ENCODE data around the gene CD300LD. TPM values are rescaled to one million over a fixed set of nuclear protein-coding genes. Genes with fewer than 3 reads are reported as not detected.
A peak's percentile ranks its signal among the peaks of the same experiment; 100 is the strongest.

Gene CD300LD
- total RNA-seq = not detected

DNA sequence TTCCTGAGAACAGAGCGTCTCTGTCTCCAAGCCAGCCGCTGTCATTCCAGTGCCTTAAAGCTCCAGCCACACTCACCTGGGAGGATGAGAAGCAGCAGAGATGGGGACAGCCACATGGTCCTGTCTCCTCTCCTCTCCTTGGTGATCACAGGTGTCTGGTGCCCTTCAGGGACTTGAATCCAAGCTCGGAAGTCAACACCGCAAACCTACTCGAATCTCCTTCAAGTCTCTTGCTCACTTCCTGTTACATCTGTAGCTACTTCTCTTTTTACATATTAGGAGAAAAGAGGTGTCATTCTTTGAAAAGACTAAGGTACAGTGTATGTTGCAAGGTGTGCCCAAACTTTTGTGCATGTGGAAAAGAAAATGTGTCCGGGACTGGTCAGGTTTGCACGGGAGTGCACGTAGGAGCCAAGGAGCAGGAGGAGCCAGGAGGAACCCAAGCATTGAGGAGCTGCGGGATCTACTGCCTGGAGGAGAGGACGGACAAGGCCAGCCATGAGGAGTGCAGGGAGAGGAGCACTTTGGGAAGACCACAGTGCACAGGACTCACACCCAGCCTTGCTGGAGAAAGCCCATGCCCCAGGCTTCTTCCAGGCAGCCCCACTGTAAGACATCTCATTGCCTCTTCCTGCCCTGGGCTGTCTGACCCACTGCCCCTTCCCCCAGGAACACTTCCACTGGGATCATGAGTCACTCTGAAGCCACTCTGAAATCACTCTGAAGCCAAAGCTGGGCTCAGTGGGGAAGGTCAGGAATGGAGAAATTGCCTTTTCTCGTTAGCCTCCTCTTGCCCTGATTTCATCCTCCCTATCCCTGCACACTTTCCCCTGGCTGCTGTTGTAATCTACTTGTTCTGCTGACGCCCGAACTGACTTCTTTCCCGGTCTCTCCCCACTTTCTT, at the start of gene CD300LD:
CD300LD (minus strand) TSS at position 197 of the 904 bp plus-strand sequence; CDS start at position 116, 81 bp downstream.
- H3K4me3 ChIP-seq = no peak within 1 kb of the TSS
- H3K27me3 ChIP-seq = no peaks in the 10 kb centered on the region
- TF ChIP-seq, protein P1, sequence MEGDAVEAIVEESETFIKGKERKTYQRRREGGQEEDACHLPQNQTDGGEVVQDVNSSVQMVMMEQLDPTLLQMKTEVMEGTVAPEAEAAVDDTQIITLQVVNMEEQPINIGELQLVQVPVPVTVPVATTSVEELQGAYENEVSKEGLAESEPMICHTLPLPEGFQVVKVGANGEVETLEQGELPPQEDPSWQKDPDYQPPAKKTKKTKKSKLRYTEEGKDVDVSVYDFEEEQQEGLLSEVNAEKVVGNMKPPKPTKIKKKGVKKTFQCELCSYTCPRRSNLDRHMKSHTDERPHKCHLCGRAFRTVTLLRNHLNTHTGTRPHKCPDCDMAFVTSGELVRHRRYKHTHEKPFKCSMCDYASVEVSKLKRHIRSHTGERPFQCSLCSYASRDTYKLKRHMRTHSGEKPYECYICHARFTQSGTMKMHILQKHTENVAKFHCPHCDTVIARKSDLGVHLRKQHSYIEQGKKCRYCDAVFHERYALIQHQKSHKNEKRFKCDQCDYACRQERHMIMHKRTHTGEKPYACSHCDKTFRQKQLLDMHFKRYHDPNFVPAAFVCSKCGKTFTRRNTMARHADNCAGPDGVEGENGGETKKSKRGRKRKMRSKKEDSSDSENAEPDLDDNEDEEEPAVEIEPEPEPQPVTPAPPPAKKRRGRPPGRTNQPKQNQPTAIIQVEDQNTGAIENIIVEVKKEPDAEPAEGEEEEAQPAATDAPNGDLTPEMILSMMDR (IDR thresholded peaks at IDR 0.05) = no peak
- H3K9me3 ChIP-seq = no peaks in the 10 kb centered on the region
- intact Hi-C loops (cut with DNase I) = no loop called here
- H3K36me3 ChIP-seq (replicated peaks in 1 of 2; ENCODE audit: insufficient read depth in 1 of 2, low read depth in 2 of 2) = no peaks in the 10 kb centered on the region
- DNase-seq (no peak), ATAC-seq (no peak)
- no peaks in the 10 kb centered on the region for H3K4me1 ChIP-seq
- WGBS, 2 donors = 49 to 52% methylated on average over 14 of the region's 14 CpGs
- H3K27ac ChIP-seq = no peak within 1 kb of the TSS

DNA sequence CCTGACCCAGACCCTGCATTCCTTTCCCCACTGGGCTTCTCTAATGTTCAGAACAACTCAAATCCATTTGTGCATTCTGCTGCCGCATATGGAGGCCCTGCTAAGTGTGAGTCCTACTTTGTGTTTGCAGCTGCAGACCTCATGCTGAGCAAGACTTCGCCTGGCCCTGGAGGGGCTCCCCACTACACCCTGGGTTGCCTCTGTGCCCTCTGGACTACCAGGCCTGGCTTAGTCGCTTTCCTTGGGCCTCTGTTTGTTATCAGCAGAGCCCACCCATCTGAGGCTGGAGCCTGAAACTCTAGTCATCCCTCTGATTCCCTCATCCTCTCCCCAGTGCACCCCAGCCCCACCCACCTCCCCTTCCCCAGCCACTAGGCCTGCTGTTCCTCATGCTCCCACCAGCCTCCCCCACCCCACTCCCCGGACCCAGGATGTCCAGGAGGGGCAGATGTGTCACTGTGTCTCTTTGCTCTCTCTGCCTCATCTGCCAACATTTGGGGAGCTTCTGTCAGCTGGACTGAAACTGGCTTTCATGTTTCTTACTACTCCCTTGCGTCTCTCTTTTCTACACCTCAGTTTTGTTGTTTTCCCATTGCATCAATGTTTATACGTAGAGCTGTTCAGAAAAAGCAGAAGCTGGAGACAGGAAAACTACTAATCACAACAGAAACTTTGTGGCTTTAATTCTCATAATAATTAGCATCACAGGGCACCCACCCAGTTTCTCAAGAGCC, 49.3 kb upstream of the CD300LD start:
- DNase-seq (no peak), ATAC-seq (no peak)
- H3K4me1 ChIP-seq = no peaks in the 10 kb centered on the region
- H3K36me3 ChIP-seq (replicated peaks in 1 of 2; ENCODE audit: insufficient read depth in 1 of 2, low read depth in 2 of 2) = no peaks in the 10 kb centered on the region
- no peaks in the 10 kb centered on the region for H3K27me3 ChIP-seq
- H3K27ac ChIP-seq = no peak overlapping the region
- TF ChIP-seq, protein P1 (IDR thresholded peaks at IDR 0.05) = no peak
- H3K9me3 ChIP-seq = no peaks in the 10 kb centered on the region
- H3K4me3 ChIP-seq = no peak overlapping the region
- WGBS, 2 donors = 65 to 71% methylated on average over 5 to 6 of the region's 6 CpGs
- intact Hi-C loops (cut with DNase I) = no loop called here

DNA sequence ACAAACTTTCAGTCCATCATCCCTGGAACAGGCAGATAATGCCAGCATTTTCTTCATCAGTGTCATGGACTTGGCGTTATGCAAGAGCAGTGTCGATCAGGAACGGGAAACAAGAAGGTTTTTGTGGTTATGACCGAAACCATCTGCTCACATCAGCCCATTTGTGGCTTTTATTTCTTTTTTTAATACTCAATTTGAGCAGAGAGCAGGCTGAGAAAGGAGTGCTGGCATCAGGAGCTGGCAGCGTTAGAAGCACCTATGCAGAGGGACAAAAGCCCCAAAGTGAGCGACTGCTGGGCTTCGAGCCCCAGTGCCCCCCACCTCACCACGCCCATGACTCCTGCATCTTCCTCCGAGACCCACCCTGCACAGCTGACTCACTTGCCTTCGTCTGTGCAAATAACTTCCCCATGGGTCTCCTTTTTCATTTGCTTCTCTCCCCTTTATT, 47.6 kb upstream of the CD300LD start:
- TF ChIP-seq POLR2A (IDR thresholded peaks at IDR 0.05) = no peak
- TF ChIP-seq, protein P1 (IDR thresholded peaks at IDR 0.05) = no peak
- no peak for ATAC-seq
- peak in 1 of 4 donors; percentile 43 for DNase-seq
- intact Hi-C loops (cut with DNase I) = no loop called here
- Histone ChIP-seq H3K4me3 (no peak overlapping the region), H3K36me3 (replicated peaks in 1 of 2; ENCODE audit: insufficient read depth in 1 of 2, low read depth in 2 of 2) (no peaks in the 10 kb centered on the region), H3K27me3 (no peaks in the 10 kb centered on the region), H3K27ac (peak overlapping the region in 1 of 4 donors; percentile 24), H3K4me1 (no peaks in the 10 kb centered on the region), H3K9me3 (no peaks in the 10 kb centered on the region)
- WGBS, 2 donors = 54 to 75% methylated on average over 10 of the region's 10 CpGs

DNA sequence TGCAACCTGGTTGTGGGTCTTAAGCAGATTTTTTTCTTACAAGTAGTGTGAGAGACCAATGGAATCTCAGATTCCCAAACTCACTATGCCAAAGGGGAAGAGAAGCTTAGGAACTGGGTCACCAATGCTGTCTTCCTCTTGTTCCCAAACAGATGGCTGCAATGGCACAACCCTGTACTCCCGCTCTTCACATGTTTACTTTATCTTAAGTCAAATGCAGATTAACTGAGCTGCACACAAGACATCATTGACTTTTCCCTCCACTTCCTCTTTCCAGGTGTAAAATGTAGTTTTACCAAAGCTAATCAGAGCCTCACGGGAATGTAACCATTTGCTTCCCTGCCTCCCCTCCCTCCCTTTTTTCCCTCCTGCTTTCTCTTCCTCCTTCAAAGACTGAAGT, 45.8 kb upstream of the CD300LD start:
- Histone ChIP-seq H3K4me3 (no peak overlapping the region), H3K9me3 (no peaks in the 10 kb centered on the region), H3K4me1 (no peaks in the 10 kb centered on the region), H3K27ac (no peak overlapping the region), H3K27me3 (no peaks in the 10 kb centered on the region), H3K36me3 (replicated peaks in 1 of 2; ENCODE audit: insufficient read depth in 1 of 2, low read depth in 2 of 2) (no peaks in the 10 kb centered on the region)
- intact Hi-C loops (cut with DNase I) = no loop called here
- DNase-seq = no peak
- WGBS, 2 donors = 24 to 29% methylated on average over 2 of the region's 2 CpGs
- TF ChIP-seq, protein P1 (IDR thresholded peaks at IDR 0.05) = no peak
- no peak for TF ChIP-seq POLR2A (IDR thresholded peaks at IDR 0.05)
- no peak for ATAC-seq
